ENCODE measurements around the gene MBNL2.

Gene MBNL2

DNA sequence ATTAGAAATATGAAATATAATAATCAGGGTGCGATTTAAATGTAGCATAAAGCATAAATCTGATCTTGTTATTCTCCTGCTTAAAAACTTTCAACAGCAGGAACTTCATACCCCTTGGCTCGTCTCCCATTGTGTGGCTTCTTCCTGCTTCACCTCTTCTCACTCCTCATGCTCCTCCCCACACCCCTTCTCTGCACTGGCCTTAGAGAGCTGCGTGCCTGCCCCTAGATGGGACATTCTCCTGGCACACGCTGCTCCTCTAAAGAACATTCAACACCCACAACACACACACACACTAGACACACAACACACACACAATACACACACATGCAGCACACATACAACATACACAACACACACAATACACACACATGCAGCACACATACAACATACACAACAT is 107.2 kb downstream of the MBNL2 start:
- Histone ChIP-seq H3K9me3 (replicated peaks; ENCODE audit: insufficient read depth, low read length) (no peaks in the 10 kb centered on the region), H3K36me3 (replicated peaks; ENCODE audit: insufficient read depth, low read length) (no peaks in the 10 kb centered on the region), H3K4me1 (ENCODE audit: low read length) (no peaks in the 10 kb centered on the region), H3K27ac (ENCODE audit: low read length) (no peak overlapping the region), H3K9me2 (replicated peaks; ENCODE audit: insufficient read depth, low read length) (no peaks in the 10 kb centered on the region), H2AFZ (ENCODE audit: low read length) (no peak overlapping the region), H3K4me2 (ENCODE audit: low read depth, low read length) (no peak overlapping the region), H3K79me2 (ENCODE audit: low read length) (no peaks in the 10 kb centered on the region), H3K4me3 (ENCODE audit: low read length) (no peak overlapping the region), H3F3A (ENCODE audit: insufficient read depth, low read length) (no peaks in the 10 kb centered on the region), H3K27me3 (replicated peaks; ENCODE audit: insufficient read depth, low read length) (no peaks in the 10 kb centered on the region), H3K9ac (ENCODE audit: low read length) (no peak overlapping the region), H4K20me1 (ENCODE audit: insufficient read depth, low read length) (no peaks in the 10 kb centered on the region)
- no peak for DNase-seq
- no peak for TF ChIP-seq EZH2phosphoT487 (IDR thresholded peaks at IDR 0.05; ENCODE audit: low read length)
- TF ChIP-seq, protein P1, sequence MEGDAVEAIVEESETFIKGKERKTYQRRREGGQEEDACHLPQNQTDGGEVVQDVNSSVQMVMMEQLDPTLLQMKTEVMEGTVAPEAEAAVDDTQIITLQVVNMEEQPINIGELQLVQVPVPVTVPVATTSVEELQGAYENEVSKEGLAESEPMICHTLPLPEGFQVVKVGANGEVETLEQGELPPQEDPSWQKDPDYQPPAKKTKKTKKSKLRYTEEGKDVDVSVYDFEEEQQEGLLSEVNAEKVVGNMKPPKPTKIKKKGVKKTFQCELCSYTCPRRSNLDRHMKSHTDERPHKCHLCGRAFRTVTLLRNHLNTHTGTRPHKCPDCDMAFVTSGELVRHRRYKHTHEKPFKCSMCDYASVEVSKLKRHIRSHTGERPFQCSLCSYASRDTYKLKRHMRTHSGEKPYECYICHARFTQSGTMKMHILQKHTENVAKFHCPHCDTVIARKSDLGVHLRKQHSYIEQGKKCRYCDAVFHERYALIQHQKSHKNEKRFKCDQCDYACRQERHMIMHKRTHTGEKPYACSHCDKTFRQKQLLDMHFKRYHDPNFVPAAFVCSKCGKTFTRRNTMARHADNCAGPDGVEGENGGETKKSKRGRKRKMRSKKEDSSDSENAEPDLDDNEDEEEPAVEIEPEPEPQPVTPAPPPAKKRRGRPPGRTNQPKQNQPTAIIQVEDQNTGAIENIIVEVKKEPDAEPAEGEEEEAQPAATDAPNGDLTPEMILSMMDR (IDR thresholded peaks at IDR 0.05; ENCODE audit: low read length): no peak
- no peak for TF ChIP-seq EZH2 (optimal IDR thresholded peaks at IDR 0.05; ENCODE audit: low read depth, low read length)

GRCh38 chr13:97330448-97330847 is 108.3 kb downstream of the MBNL2 start:
- Histone ChIP-seq H3K36me3 (replicated peaks; ENCODE audit: insufficient read depth, low read length) (no peaks in the 10 kb centered on the region), H3K9me2 (replicated peaks; ENCODE audit: insufficient read depth, low read length) (no peaks in the 10 kb centered on the region), H3K27ac (ENCODE audit: low read length) (no peak overlapping the region), H3K79me2 (ENCODE audit: low read length) (no peaks in the 10 kb centered on the region), H3K9me3 (replicated peaks; ENCODE audit: insufficient read depth, low read length) (no peaks in the 10 kb centered on the region), H4K20me1 (ENCODE audit: insufficient read depth, low read length) (no peaks in the 10 kb centered on the region), H3K4me3 (ENCODE audit: low read length) (no peak overlapping the region), H3K4me2 (ENCODE audit: low read depth, low read length) (no peak overlapping the region), H3F3A (ENCODE audit: insufficient read depth, low read length) (no peaks in the 10 kb centered on the region), H2AFZ (ENCODE audit: low read length) (no peak overlapping the region), H3K9ac (ENCODE audit: low read length) (no peak overlapping the region), H3K27me3 (replicated peaks; ENCODE audit: insufficient read depth, low read length) (no peaks in the 10 kb centered on the region), H3K4me1 (ENCODE audit: low read length) (no peaks in the 10 kb centered on the region)
- DNase-seq: no peak
- TF ChIP-seq EZH2 (optimal IDR thresholded peaks at IDR 0.05; ENCODE audit: low read depth, low read length) (no peak), EZH2phosphoT487 (IDR thresholded peaks at IDR 0.05; ENCODE audit: low read length) (no peak)
- TF ChIP-seq, protein P1 (IDR thresholded peaks at IDR 0.05; ENCODE audit: low read length): no peak

DNA sequence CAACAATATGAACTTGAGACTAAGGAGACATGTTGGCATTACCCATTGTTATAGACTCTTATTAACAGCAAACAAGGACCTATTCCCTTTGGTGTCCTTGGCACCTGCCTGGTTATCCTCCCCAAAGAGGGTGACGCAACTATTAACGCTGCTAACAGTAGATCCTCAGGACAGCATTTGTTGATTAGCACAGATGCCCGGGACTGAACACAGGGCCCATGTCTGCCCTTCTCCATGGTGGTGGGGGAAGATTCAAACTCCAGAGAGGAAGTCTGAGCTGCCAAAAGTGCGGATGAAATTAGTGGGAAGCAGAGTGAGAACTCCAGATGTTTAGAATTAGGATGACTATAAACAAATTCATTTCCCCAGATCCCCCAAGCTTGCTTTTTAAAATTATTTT is 110.6 kb downstream of the MBNL2 start:
- Histone ChIP-seq H3K79me2 (ENCODE audit: low read length) (no peaks in the 10 kb centered on the region), H3K27ac (ENCODE audit: low read length) (no peak overlapping the region), H3K9me2 (replicated peaks; ENCODE audit: insufficient read depth, low read length) (no peaks in the 10 kb centered on the region), H3K9me3 (replicated peaks; ENCODE audit: insufficient read depth, low read length) (no peaks in the 10 kb centered on the region), H3K36me3 (replicated peaks; ENCODE audit: insufficient read depth, low read length) (no peaks in the 10 kb centered on the region), H4K20me1 (ENCODE audit: insufficient read depth, low read length) (no peaks in the 10 kb centered on the region), H3K4me3 (ENCODE audit: low read length) (no peak overlapping the region), H3K9ac (ENCODE audit: low read length) (no peak overlapping the region), H3K27me3 (replicated peaks; ENCODE audit: insufficient read depth, low read length) (no peaks in the 10 kb centered on the region), H3K4me2 (ENCODE audit: low read depth, low read length) (no peak overlapping the region), H3F3A (ENCODE audit: insufficient read depth, low read length) (no peaks in the 10 kb centered on the region), H2AFZ (ENCODE audit: low read length) (no peak overlapping the region), H3K4me1 (ENCODE audit: low read length) (no peaks in the 10 kb centered on the region)
- TF ChIP-seq EZH2phosphoT487 (IDR thresholded peaks at IDR 0.05; ENCODE audit: low read length) (no peak), EZH2 (optimal IDR thresholded peaks at IDR 0.05; ENCODE audit: low read depth, low read length) (no peak)
- TF ChIP-seq, protein P1 (IDR thresholded peaks at IDR 0.05; ENCODE audit: low read length): no peak
- no peak for DNase-seq

Data from MM.1S (cell line).